GM12892 (cell line): ENCODE measurements around the gene HEATR1.

Experiments used
- POLR2A ChIP-seq: IDR thresholded peaks from 2 replicates; pipeline ENCODE4 v1.6.1; 2011; ENCODE audit warnings: low read depth, low read length, control low read depth
- POLR2AphosphoS5 ChIP-seq: IDR thresholded peaks from 2 replicates; pipeline ENCODE4 v1.6.1; 2011; ENCODE audit warnings: low read depth, low read length, control low read depth
- TAF1 ChIP-seq: IDR thresholded peaks from 2 replicates; pipeline ENCODE4 v1.6.1; 2011; ENCODE audit warnings: low read depth, mild to moderate bottlenecking, control low read depth, low read length, borderline replicate concordance

DNA sequence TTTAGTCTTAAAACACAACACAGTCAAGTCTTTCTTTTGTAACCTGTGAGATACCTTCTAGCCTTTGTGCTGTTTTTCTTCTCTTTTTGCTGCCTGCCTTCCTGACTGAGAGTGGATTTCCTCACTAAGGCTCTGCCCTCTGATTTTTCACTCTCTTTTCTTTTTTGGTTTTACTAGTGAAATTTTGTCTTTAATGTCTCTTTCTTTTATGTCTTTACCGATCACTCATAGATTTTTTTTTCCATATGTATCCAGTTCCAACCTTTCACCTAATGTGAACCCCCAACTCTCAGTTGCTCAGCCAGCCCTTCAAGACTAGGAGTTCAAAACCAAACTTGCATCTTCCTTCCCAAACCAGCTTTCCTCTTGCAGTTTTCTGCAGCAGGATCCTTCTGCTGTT is 74.0 kb downstream of the HEATR1 start:
- no peak for TF ChIP-seq POLR2A
- no peak for TF ChIP-seq POLR2AphosphoS5
- no peak for TF ChIP-seq TAF1
